T-helper 1 cell treated with Interleukin-12 subunit alpha and Interleukin-12 subunit beta and Interleukin-4 antibody, amounts not matched to agents 30 μg/mL and 1 μg/mL, for 36 hours (primary cell): ENCODE measurements around the gene SCPEP1.

Experiments used
- H3K27ac Mint-ChIP-seq: one replicate; pipeline ENCODE4 v1.8.0; 2021; ENCODE audit warnings: mild to moderate bottlenecking, mixed read lengths
- H3K27me3 Mint-ChIP-seq: one replicate; pipeline ENCODE4 v1.8.0; 2021; ENCODE audit warnings: low read depth, mixed read lengths
- H3K36me3 Mint-ChIP-seq: one replicate; pipeline ENCODE4 v1.8.0; 2021; ENCODE audit warnings: low read depth, mixed read lengths
- H3K4me1 Mint-ChIP-seq: one replicate; pipeline ENCODE4 v1.8.0; 2021; ENCODE audit warnings: low read depth, mixed read lengths
- H3K4me3 Mint-ChIP-seq: one replicate; pipeline ENCODE4 v1.8.0; 2021; ENCODE audit warnings: mild to moderate bottlenecking, moderate library complexity, mixed read lengths
- H3K9me3 Mint-ChIP-seq: one replicate; pipeline ENCODE4 v1.8.0; 2021; ENCODE audit warnings: mixed read lengths

Gene SCPEP1

GRCh38 chr17:57032343-57032742 lies 54.4 kb downstream of the SCPEP1 start:
- peaks cover 16% of the 10 kb centered on the region for H3K9me3 Mint-ChIP-seq
- peaks cover 30% of the 10 kb centered on the region for H3K27me3 Mint-ChIP-seq
- no peaks in the 10 kb centered on the region for H3K36me3 Mint-ChIP-seq
- no peak overlapping the region for H3K27ac Mint-ChIP-seq
- no peak overlapping the region for H3K4me3 Mint-ChIP-seq
- no peaks in the 10 kb centered on the region for H3K4me1 Mint-ChIP-seq

DNA sequence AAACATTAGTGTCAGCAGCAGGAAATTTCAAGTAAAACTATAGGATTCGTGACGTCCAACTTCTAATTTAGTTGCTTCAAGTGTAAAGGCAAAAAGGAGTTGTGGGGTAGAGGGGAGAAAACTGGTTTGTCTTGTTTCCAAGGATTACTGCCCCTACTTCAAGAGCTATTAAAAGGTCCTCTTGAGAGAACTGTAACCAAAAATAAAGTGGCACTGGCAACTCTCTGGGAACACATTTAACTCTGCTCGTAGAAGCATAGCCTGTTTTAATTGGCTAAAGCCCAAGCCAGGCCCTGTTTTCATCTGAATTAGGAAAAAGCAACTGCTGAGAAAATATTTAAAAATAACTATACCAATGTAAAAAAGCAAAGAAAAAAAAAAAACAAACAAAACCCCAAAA lies 55.4 kb downstream of the SCPEP1 start:
- H3K9me3 Mint-ChIP-seq, result peaks cover 8% of the 10 kb centered on the region
- H3K4me3 Mint-ChIP-seq, result no peak overlapping the region
- no peaks in the 10 kb centered on the region for H3K36me3 Mint-ChIP-seq
- no peaks in the 10 kb centered on the region for H3K4me1 Mint-ChIP-seq
- peaks cover 33% of the 10 kb centered on the region for H3K27me3 Mint-ChIP-seq
- H3K27ac Mint-ChIP-seq, result no peak overlapping the region

DNA sequence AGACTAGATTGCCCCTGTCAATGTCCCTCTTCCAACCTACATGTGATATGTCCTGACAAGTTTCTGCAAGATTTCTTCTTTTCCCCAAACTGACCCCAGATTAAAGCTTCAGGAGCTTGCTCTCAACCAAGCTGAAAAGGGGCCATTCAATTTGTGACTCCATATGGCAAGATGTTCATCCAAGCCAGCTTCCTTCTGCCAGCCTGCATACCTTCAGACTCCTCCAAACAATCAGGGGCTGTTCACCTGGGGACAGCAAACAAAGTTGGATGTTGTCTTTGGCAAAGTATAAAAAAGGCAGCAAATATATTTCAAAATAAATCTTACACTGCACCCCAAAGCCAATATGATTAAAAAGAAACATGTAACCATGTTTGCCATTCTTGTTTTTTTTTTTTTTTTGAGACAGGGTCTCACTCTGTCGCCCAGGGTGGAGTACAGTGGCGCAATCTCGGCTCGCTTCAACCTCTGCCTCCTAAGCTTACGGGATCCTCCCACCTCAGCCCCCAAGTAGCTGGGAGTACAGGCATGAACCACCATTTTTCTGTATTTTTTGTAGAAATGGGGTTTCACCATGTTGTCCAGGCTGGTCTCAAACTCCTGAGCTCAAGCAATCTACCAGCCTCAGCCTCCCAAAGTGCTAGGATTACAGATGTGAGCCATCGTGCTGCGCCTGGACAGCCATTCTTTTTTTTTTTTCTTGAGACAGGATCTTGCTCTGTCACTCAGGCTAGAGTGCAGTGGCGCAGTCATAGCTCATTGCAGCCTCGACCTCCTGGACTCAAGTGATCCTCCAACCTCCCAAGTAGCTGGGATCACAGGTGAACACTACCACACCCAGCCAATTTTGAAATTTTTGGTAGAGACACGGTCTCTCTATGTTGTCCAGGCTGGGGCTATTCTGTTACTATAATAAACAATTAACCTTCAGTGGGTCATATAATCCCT lies 57.1 kb downstream of the SCPEP1 start:
- Mint-ChIP-seq H3K9me3 (no peaks in the 10 kb centered on the region), H3K4me1 (no peaks in the 10 kb centered on the region), H3K27me3 (peaks cover 43% of the 10 kb centered on the region), H3K27ac (no peak overlapping the region), H3K4me3 (no peak overlapping the region), H3K36me3 (no peaks in the 10 kb centered on the region)

- H3K9me3 Mint-ChIP-seq, result no peaks in the 10 kb centered on the region
- no peak overlapping the region for H3K4me3 Mint-ChIP-seq
- H3K27ac Mint-ChIP-seq, result no peak overlapping the region
- H3K4me1 Mint-ChIP-seq, result no peaks in the 10 kb centered on the region
- no peaks in the 10 kb centered on the region for H3K36me3 Mint-ChIP-seq
- peaks cover 52% of the 10 kb centered on the region for H3K27me3 Mint-ChIP-seq
Observed at GRCh38 chr17:57035971-57036481, 58.1 kb downstream of the SCPEP1 start.

- H3K27ac Mint-ChIP-seq, result no peak overlapping the region
- no peaks in the 10 kb centered on the region for H3K9me3 Mint-ChIP-seq
- H3K36me3 Mint-ChIP-seq, result no peaks in the 10 kb centered on the region
- no peak overlapping the region for H3K4me3 Mint-ChIP-seq
- no peaks in the 10 kb centered on the region for H3K4me1 Mint-ChIP-seq
- H3K27me3 Mint-ChIP-seq, result peaks cover 61% of the 10 kb centered on the region
Observed at GRCh38 chr17:57037411-57037810, 59.5 kb downstream of the SCPEP1 start.

DNA sequence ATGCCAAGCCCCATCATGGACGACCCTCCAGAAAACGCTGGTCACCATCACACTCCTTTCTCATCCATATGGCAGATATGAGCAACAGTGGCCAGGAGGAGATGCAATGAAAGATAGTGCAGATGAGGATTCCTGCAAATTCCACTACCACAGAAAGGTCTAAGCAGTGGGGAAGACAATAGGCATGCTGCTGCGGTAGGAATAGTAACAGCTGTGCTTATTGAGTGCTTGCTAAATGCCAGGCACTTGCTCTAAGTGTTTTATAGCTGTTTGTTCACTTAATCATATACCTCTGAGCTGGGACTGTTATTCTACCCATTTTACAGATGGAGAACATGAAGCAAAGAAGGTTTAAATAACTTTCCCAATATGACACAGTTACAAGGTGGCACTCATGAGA lies 60.6 kb downstream of the SCPEP1 start:
- no peak overlapping the region for H3K27ac Mint-ChIP-seq
- no peaks in the 10 kb centered on the region for H3K4me1 Mint-ChIP-seq
- no peaks in the 10 kb centered on the region for H3K9me3 Mint-ChIP-seq
- H3K4me3 Mint-ChIP-seq, result no peak overlapping the region
- H3K36me3 Mint-ChIP-seq, result no peaks in the 10 kb centered on the region
- H3K27me3 Mint-ChIP-seq, result peaks cover 70% of the 10 kb centered on the region

DNA sequence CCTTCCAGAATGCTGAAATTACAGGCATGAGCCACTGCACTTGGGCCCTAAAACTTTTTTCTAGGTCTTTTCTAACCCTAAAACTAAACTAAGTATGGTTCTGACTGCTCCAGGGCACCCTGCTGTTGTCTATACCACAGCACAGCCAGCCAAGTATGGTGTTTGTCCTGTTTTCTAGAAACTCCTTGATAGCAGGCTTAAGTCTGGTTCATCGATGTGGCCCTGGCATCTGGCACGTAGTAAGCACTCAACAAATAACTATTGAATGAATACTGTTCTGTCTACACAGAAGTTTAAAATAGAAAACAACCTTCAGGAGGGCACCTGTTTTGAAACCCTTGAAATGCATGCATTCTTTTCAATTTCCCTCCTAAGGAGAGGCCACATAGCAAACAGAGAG lies 62.6 kb downstream of the SCPEP1 start:
- peaks cover 6% of the 10 kb centered on the region for H3K4me1 Mint-ChIP-seq
- no peaks in the 10 kb centered on the region for H3K9me3 Mint-ChIP-seq
- no peak overlapping the region for H3K4me3 Mint-ChIP-seq
- peaks cover 81% of the 10 kb centered on the region for H3K27me3 Mint-ChIP-seq
- no peak overlapping the region for H3K27ac Mint-ChIP-seq
- peaks cover 2% of the 10 kb centered on the region for H3K36me3 Mint-ChIP-seq

GRCh38 chr17:57043276-57043675 lies 65.3 kb downstream of the SCPEP1 start:
- H3K9me3 Mint-ChIP-seq, result no peaks in the 10 kb centered on the region
- H3K36me3 Mint-ChIP-seq, result peaks cover 2% of the 10 kb centered on the region
- peaks cover 83% of the 10 kb centered on the region for H3K27me3 Mint-ChIP-seq
- no peak overlapping the region for H3K4me3 Mint-ChIP-seq
- H3K4me1 Mint-ChIP-seq, result peaks cover 15% of the 10 kb centered on the region
- no peak overlapping the region for H3K27ac Mint-ChIP-seq

GRCh38 chr17:57044976-57045867 lies 67.3 kb downstream of the SCPEP1 start:
- H3K27ac Mint-ChIP-seq, result no peak overlapping the region
- no peaks in the 10 kb centered on the region for H3K9me3 Mint-ChIP-seq
- H3K27me3 Mint-ChIP-seq, result peaks cover 76% of the 10 kb centered on the region

DNA sequence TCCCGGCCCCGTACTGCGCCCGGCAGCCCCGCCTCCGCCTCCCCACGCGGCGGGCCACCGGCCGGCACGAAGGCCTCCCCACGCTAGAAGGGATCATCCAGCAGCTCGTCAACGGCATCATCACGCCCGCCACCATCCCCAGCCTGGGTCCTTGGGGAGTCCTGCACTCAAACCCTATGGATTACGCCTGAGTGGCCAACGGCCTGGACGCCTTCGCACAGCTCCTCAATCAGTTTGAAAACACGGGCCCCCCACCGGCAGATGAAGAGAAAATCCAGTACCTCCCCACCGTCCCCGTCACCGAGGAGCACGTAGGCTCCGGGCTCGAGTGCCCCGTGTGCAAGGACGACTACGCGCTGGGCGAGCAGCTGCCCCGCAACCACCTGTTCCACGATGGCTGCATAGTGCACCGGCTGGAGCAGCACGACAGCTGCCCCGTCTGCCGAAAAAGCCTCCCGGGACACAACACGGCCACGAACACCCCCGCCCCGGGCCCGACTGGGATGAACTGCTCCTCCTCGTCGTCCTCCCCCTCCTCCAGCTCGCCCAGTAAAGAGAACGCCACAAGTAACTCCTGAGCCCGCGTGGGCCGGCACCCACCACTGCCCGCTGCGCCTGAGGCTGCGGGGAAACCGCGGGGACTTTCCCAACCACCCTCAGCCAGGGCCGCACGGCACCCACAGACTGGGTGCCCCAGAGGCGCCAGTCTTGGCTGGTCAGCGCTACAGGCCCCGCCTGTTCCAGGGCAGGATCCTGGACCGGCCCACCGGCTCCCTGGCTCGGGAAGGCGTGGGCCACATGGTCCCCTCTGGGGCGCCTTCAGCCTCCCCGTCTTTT lies 68.2 kb downstream of the SCPEP1 start:
- Mint-ChIP-seq H3K9me3 (no peaks in the 10 kb centered on the region), H3K27ac (no peak overlapping the region), H3K36me3 (peaks cover 2% of the 10 kb centered on the region), H3K4me1 (peaks cover 15% of the 10 kb centered on the region), H3K27me3 (peaks cover 67% of the 10 kb centered on the region), H3K4me3 (peak overlapping the region; percentile 75)

More at GRCh38 chr17:57044976-57045867, 67.3 kb downstream of the SCPEP1 start:
- Mint-ChIP-seq H3K36me3 (peaks cover 2% of the 10 kb centered on the region), H3K4me3 (peak overlapping the region; percentile 75), H3K4me1 (peaks cover 15% of the 10 kb centered on the region)

DNA sequence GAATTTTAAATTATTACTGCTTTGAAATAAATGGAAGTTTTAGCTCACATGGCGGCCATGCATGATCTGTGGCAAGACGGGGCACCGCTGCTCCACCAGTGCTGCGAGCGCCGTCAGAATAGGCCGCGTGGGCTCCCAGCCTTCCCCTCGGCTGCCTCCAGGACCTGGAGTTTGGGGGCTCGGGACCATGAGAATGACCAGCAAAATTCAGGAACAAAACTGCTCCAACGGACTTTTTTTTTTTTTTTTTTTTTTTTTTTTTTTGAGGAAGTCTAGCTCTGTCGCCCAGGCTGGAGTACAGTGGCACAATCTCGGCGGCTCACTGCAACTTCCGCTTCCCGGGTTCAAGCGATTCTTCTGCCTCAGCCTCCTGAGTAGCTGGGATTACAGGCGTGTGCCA lies 68.8 kb downstream of the SCPEP1 start:
- Mint-ChIP-seq H3K27me3 (peaks cover 63% of the 10 kb centered on the region), H3K4me3 (no peak overlapping the region), H3K9me3 (no peaks in the 10 kb centered on the region), H3K4me1 (peaks cover 15% of the 10 kb centered on the region), H3K27ac (no peak overlapping the region), H3K36me3 (peaks cover 2% of the 10 kb centered on the region)

- H3K27ac Mint-ChIP-seq, result no peak overlapping the region
- H3K9me3 Mint-ChIP-seq, result no peaks in the 10 kb centered on the region
- peaks cover 15% of the 10 kb centered on the region for H3K4me1 Mint-ChIP-seq
- H3K36me3 Mint-ChIP-seq, result peaks cover 2% of the 10 kb centered on the region
- no peak overlapping the region for H3K4me3 Mint-ChIP-seq
- H3K27me3 Mint-ChIP-seq, result peaks cover 61% of the 10 kb centered on the region
Observed at GRCh38 chr17:57048096-57048495, 70.2 kb downstream of the SCPEP1 start.

DNA sequence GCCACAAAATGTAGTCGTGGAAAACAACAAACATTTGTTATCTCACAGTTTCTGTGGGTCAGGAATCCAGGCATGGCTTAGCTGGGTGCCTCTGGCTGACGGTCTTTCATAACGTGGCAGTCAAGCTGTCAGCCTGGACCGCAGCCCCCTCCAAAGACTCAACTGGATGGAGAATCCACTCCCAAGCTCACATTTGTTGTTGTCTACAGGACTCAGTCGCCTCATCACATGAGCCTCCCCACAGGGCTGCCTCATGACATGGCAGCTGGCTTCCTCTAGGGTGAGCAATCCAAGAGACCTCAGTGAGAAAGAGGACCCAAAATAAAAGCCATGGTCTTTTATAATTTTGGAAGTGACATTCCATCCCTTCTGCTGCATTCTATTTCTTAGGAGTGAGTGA lies 72.4 kb downstream of the SCPEP1 start:
- no peaks in the 10 kb centered on the region for H3K9me3 Mint-ChIP-seq
- H3K27me3 Mint-ChIP-seq, result peaks cover 41% of the 10 kb centered on the region
- no peak overlapping the region for H3K4me3 Mint-ChIP-seq
- H3K27ac Mint-ChIP-seq, result no peak overlapping the region
- peaks cover 17% of the 10 kb centered on the region for H3K4me1 Mint-ChIP-seq
- no peaks in the 10 kb centered on the region for H3K36me3 Mint-ChIP-seq

GRCh38 chr17:57051886-57052361 lies 74.0 kb downstream of the SCPEP1 start:
- no peaks in the 10 kb centered on the region for H3K36me3 Mint-ChIP-seq
- no peak overlapping the region for H3K27ac Mint-ChIP-seq
- H3K27me3 Mint-ChIP-seq, result peaks cover 25% of the 10 kb centered on the region
- H3K4me1 Mint-ChIP-seq, result peaks cover 8% of the 10 kb centered on the region
- H3K4me3 Mint-ChIP-seq, result no peak overlapping the region
- no peaks in the 10 kb centered on the region for H3K9me3 Mint-ChIP-seq
